Calu3 (cell line): Measurements from ENCODE around the gene NME2. TPM values are rescaled to one million over a fixed set of nuclear protein-coding genes. Genes with fewer than 3 reads are reported as not detected.

ENCODE experiments used
- BruUV-seq: library from RNA; stranded (reverse); fragments of 400-500 nt; replicated peaks from 2 replicates; lab custom pipeline; 2021; lab: Mats Ljungman, UMichigan
- CTCF ChIA-PET: fragments of 300-600 bp; sonication (Branson Sonifier 250); formaldehyde crosslinking; loops from one replicate; lab custom pipeline; 2022; ENCODE audit warnings: antibody characterized with exemption; lab: Charles Lee
- DNase-seq: peaks from one replicate; pipeline ENCODE4 v3.0.0; 2022
- H3K27ac Mint-ChIP-seq: one replicate; pipeline ENCODE4 v1.8.0; 2022; ENCODE audit warnings: mixed read lengths; ENCODE audit not compliant: unreplicated experiment
- H3K27me3 Mint-ChIP-seq: one replicate; pipeline ENCODE4 v1.8.0; 2022; ENCODE audit warnings: mixed read lengths; ENCODE audit not compliant: unreplicated experiment
- H3K36me3 Mint-ChIP-seq: one replicate; pipeline ENCODE4 v1.8.0; 2022; ENCODE audit warnings: mild to moderate bottlenecking, moderate library complexity, mixed read lengths; ENCODE audit not compliant: insufficient read depth, unreplicated experiment
- H3K4me1 Mint-ChIP-seq: one replicate; pipeline ENCODE4 v1.8.0; 2022; ENCODE audit warnings: mild to moderate bottlenecking, low read depth, mixed read lengths; ENCODE audit not compliant: unreplicated experiment
- H3K4me3 Mint-ChIP-seq: one replicate; pipeline ENCODE4 v1.8.0; 2022; ENCODE audit warnings: mild to moderate bottlenecking, low read depth, moderate library complexity, mixed read lengths; ENCODE audit not compliant: unreplicated experiment
- H3K9me3 Mint-ChIP-seq: one replicate; pipeline ENCODE4 v1.8.0; 2022; ENCODE audit warnings: low read depth, mixed read lengths; ENCODE audit not compliant: unreplicated experiment
- CTCF ChIP-seq: fragments of 200-600 bp; IDR thresholded peaks from one replicate; pipeline ENCODE4 v1.8.0; 2022; ENCODE audit warnings: antibody characterized with exemption; ENCODE audit not compliant: unreplicated experiment
- intact Hi-C: fragments of 100-400 bp; cut with micrococcal nuclease; formaldehyde crosslinking; loops from one replicate; pipeline ENCODE4 v1.10.0; 2022; ENCODE audit not compliant: unreplicated experiment
- total RNA-seq: library from RNA; stranded (reverse); gene quantifications from 2 replicates; pipeline ENCODE4 v1.2.3, GENCODE V29; 2022

NME2 gene
- total RNA-seq, 1 experiment from 2014 or later: 1,060 TPM

- Mint-ChIP-seq H3K9me3 (no peaks in the 10 kb centered on the region), H3K36me3 (no peaks in the 10 kb centered on the region), H3K4me3 (no peak overlapping the region), H3K27ac (no peak overlapping the region), H3K4me1 (peaks cover 21% of the 10 kb centered on the region), H3K27me3 (no peaks in the 10 kb centered on the region)
- intact Hi-C loops: no loop called here
- DNase-seq: no peak
- CTCF ChIA-PET: interaction anchor here (0.7 kb wide), 2 partner anchors 153 to 175 kb away, joined by 3 read pairs; no protein-coding TSS in a partner anchor
- BruUV-seq: no TSS peak
- no peak for TF ChIP-seq CTCF
Observed at GRCh38 chr17:51149163-51149562, 17.0 kb upstream of the NME2 start.

- Mint-ChIP-seq H3K4me1 (peaks cover 11% of the 10 kb centered on the region), H3K27me3 (no peaks in the 10 kb centered on the region), H3K36me3 (no peaks in the 10 kb centered on the region), H3K9me3 (no peaks in the 10 kb centered on the region), H3K27ac (no peak overlapping the region), H3K4me3 (no peak overlapping the region)
- no peak for TF ChIP-seq CTCF
- no peak for DNase-seq
- CTCF ChIA-PET: no interaction called here
- intact Hi-C loops: loop anchor here (10.0 kb wide), 2 partner anchors 96 to 286 kb away; partner anchors contain the start of gene TOB1
- BruUV-seq: no TSS peak
Observed at GRCh38 chr17:51150932-51151331, 15.3 kb upstream of the NME2 start.

GRCh38 chr17:51152766-51153209 is 13.4 kb upstream of the NME2 start:
- Mint-ChIP-seq H3K4me1 (peaks cover 2% of the 10 kb centered on the region), H3K27me3 (no peaks in the 10 kb centered on the region), H3K36me3 (peaks cover 15% of the 10 kb centered on the region), H3K27ac (no peak overlapping the region), H3K4me3 (no peak overlapping the region), H3K9me3 (no peaks in the 10 kb centered on the region)
- TSS peak; percentile 74 for BruUV-seq
- TF ChIP-seq CTCF: no peak
- intact Hi-C loops: loop anchor here (1.0 to 10.0 kb wide), 4 partner anchors 33 to 288 kb away; partner anchors contain the start of gene TOB1
- CTCF ChIA-PET: interaction anchor here (0.7 to 2.2 kb wide), 9 partner anchors 13 to 287 kb away, joined by 3 to 37 read pairs (median 7); partner anchors contain the start of genes NME2, SPAG9 and TOB1
- no peak for DNase-seq

- peak; percentile 99 for DNase-seq
- intact Hi-C loops: loop anchor here (1.0 to 10.0 kb wide), 4 partner anchors 34 to 289 kb away; partner anchors contain the start of gene TOB1
- Mint-ChIP-seq H3K36me3 (peaks cover 20% of the 10 kb centered on the region), H3K9me3 (no peaks in the 10 kb centered on the region), H3K4me3 (no peak within 1 kb of the TSS), H3K4me1 (no peaks in the 10 kb centered on the region), H3K27me3 (no peaks in the 10 kb centered on the region), H3K27ac (no peak within 1 kb of the TSS)
- TF ChIP-seq CTCF: peak; percentile 89
- CTCF ChIA-PET: interaction anchor here (0.5 to 2.2 kb wide), 14 partner anchors 13 to 755 kb away, joined by 3 to 37 read pairs (median 6); partner anchors contain the start of genes NME2, SPAG9 and TOB1
- no TSS peak for BruUV-seq
Observed at GRCh38 chr17:51153210-51154072, 12.8 kb upstream of the NME2 start, which contains the start of gene NME1. NME1 (plus strand) TSS chr17:51153559; CDS start chr17:51155655, 2,096 bp downstream.
